PFSK-1 (cell line): ENCODE results near the gene NCOA1.

ENCODE experiments used
- FOXP2 ChIP-seq: optimal IDR thresholded peaks from 2 replicates; pipeline ENCODE3; 2011; ENCODE audit warnings: borderline replicate concordance, control low read depth, inconsistent platforms; ENCODE audit not compliant: insufficient read depth; ENCODE audit errors: extremely low read length, extremely low read depth
- POLR2AphosphoS5 ChIP-seq: IDR thresholded peaks from 2 replicates; pipeline ENCODE4 v1.6.1; 2012; ENCODE audit warnings: low read depth, mild to moderate bottlenecking, control low read depth, low read length, moderate library complexity
- REST ChIP-seq, 2 experiments: IDR thresholded peaks; 2 replicates each; pipeline versions ENCODE4 v1.6.1 to v1.8.0; 2011 to 2012; ENCODE audit warnings: low read depth in 2 of 2, low read length in 2 of 2, control low read depth in 1 of 2, inconsistent platforms in 1 of 2, mild to moderate bottlenecking in 1 of 2, moderate library complexity in 1 of 2; ENCODE audit not compliant: insufficient read depth in 1 of 2
- SIN3A ChIP-seq: IDR thresholded peaks from 2 replicates; pipeline ENCODE4 v1.6.1; 2012; ENCODE audit warnings: mild to moderate bottlenecking, low read length, moderate library complexity, borderline replicate concordance; ENCODE audit not compliant: insufficient read depth
- TAF1 ChIP-seq: IDR thresholded peaks from 2 replicates; pipeline ENCODE4 v1.6.1; 2012; ENCODE audit warnings: low read length, control low read depth, borderline replicate concordance; ENCODE audit not compliant: insufficient read depth

- no peak for TF ChIP-seq SIN3A
- TF ChIP-seq REST (IDR thresholded peaks at IDR 0.05; ENCODE audit: insufficient read depth in 1 of 2, low read depth in 2 of 2, low read length in 2 of 2), result no peak
- TF ChIP-seq POLR2AphosphoS5, result no peak
- no peak for TF ChIP-seq FOXP2
- TF ChIP-seq TAF1, result no peak
Measured at GRCh38 chr2:24485197-24485596, 5.9 kb upstream of the NCOA1 start.
